Measurements from ENCODE around the gene CNPPD1. TPM values are rescaled to one million over a fixed set of nuclear protein-coding genes. Genes with fewer than 3 reads are reported as not detected.
A peak's percentile ranks its signal among the peaks of the same experiment; 100 is the strongest.

Gene CNPPD1
- polyA plus RNA-seq, 2 of the 4 experiments (the other 2 are of a cell fraction): 22.4 to 27.6 TPM

DNA sequence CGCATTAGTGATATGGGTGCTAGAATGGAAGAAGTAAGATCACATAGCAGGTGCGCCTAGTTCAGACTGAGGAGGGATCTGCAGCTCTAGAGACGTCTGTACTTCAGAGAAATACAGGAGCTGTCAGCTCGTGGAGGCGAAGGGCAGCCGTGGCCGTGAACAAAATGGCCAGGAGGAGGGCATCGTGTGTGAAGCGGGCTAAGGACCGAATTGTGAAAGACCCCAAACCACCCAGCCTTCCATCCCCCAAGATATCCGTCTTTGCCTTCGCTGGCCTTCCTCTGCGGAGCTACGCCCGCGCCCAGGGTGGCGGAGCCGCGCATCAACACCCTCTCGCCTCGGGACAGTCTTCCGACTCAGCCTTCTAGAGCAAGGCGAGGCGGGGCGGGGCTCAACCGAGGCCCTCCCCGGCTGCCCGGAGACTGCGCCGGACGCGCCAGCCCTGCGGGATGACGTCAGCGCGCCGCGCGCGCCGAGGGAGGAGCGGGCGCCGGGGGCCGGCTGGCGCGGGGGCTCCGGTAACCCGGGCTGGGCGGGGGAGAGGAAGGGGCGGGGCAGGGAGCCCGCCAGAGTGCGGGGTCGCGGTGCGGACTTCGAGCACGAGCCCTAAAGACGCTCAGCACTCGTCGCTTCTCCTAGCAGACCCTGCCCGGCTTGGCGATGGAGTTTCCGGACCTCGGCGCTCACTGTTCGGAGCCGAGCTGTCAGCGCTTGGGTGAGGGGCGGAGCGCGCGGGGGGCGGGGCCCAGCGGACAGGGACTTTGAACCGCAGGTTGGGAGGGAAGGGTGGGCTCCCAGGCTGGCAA is 29.8 kb upstream of the CNPPD1 start, which contains the start of gene ZFAND2B (continued):
- TF ChIP-seq, protein P1, sequence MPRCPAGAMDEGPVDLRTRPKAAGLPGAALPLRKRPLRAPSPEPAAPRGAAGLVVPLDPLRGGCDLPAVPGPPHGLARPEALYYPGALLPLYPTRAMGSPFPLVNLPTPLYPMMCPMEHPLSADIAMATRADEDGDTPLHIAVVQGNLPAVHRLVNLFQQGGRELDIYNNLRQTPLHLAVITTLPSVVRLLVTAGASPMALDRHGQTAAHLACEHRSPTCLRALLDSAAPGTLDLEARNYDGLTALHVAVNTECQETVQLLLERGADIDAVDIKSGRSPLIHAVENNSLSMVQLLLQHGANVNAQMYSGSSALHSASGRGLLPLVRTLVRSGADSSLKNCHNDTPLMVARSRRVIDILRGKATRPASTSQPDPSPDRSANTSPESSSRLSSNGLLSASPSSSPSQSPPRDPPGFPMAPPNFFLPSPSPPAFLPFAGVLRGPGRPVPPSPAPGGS (IDR thresholded peaks at IDR 0.05): peak; percentile 72
- TF ChIP-seq PHF8 (IDR thresholded peaks at IDR 0.05; ENCODE audit: borderline replicate concordance, low read depth) (peak; percentile 75; the same call in 1 of the 2 replicates), HOXB5 (CRISPR knock-in tag; IDR thresholded peaks at IDR 0.05) (no peak), MYC (IDR thresholded peaks at IDR 0.05; ENCODE audit: borderline replicate concordance, low read length) (no peak), HMGXB4 (CRISPR knock-in tag; IDR thresholded peaks at IDR 0.05; ENCODE audit: borderline replicate concordance) (no peak), JUNB (IDR thresholded peaks at IDR 0.05) (no peak), ESRRA (IDR thresholded peaks at IDR 0.05; ENCODE audit: borderline replicate concordance, low read length) (no peak), FOSB (CRISPR knock-in tag; IDR thresholded peaks at IDR 0.05) (no peak), HOXB13 (CRISPR knock-in tag; IDR thresholded peaks at IDR 0.05; ENCODE audit: low read depth) (no peak), KDM5A (IDR thresholded peaks at IDR 0.05) (no peak), POLR2A (IDR thresholded peaks at IDR 0.05; ENCODE audit: low read length) (peak; percentile 96), TFCP2L1 (CRISPR knock-in tag; IDR thresholded peaks at IDR 0.05) (no peak), CBX8 (IDR thresholded peaks at IDR 0.05) (no peak), ZC3H11A (IDR thresholded peaks at IDR 0.05) (no peak), ZFP36 (IDR thresholded peaks at IDR 0.05; ENCODE audit: borderline replicate concordance, partially characterized antibody) (no peak), MAFK (IDR thresholded peaks at IDR 0.05; ENCODE audit: partially characterized antibody) (no peak), CTCF (IDR thresholded peaks at IDR 0.05) (no peak), SREBF2 (IDR thresholded peaks at IDR 0.05) (no peak), EHF (CRISPR knock-in tag; IDR thresholded peaks at IDR 0.05) (no peak), MAX (IDR thresholded peaks at IDR 0.05) (peak; percentile 57; the same call in 1 of the 2 replicates), PBX3 (IDR thresholded peaks at IDR 0.05) (peak; percentile 58), KDM1A (IDR thresholded peaks at IDR 0.05; ENCODE audit: low read depth) (no peak), EP300 (IDR thresholded peaks at IDR 0.05) (no peak), CBX2 (IDR thresholded peaks at IDR 0.05; ENCODE audit: borderline replicate concordance, low read depth) (no peak), NFE2L2 (conservative IDR thresholded peaks at IDR 0.05; ENCODE audit: low read length) (no peak), CEBPB (IDR thresholded peaks at IDR 0.05) (no peak), CHD4 (IDR thresholded peaks at IDR 0.05; ENCODE audit: borderline replicate concordance) (no peak), TP53 (CRISPR knock-in tag; IDR thresholded peaks at IDR 0.05) (0 out of 2 replicates have a peak, but pooled peaks have one; percentile 58), SMC3 (IDR thresholded peaks at IDR 0.05) (no peak), BHLHE40 (IDR thresholded peaks at IDR 0.05; ENCODE audit: low read depth, low read length) (no peak), FOSL2 (IDR thresholded peaks at IDR 0.05) (no peak), FOSL2 (CRISPR knock-in tag; IDR thresholded peaks at IDR 0.05) (peak; percentile 55), NPAS2 (CRISPR knock-in tag; IDR thresholded peaks at IDR 0.05; ENCODE audit: borderline replicate concordance) (no peak), ZSCAN20 (CRISPR knock-in tag; IDR thresholded peaks at IDR 0.05) (no peak)
- TF ChIP-seq, protein P2, sequence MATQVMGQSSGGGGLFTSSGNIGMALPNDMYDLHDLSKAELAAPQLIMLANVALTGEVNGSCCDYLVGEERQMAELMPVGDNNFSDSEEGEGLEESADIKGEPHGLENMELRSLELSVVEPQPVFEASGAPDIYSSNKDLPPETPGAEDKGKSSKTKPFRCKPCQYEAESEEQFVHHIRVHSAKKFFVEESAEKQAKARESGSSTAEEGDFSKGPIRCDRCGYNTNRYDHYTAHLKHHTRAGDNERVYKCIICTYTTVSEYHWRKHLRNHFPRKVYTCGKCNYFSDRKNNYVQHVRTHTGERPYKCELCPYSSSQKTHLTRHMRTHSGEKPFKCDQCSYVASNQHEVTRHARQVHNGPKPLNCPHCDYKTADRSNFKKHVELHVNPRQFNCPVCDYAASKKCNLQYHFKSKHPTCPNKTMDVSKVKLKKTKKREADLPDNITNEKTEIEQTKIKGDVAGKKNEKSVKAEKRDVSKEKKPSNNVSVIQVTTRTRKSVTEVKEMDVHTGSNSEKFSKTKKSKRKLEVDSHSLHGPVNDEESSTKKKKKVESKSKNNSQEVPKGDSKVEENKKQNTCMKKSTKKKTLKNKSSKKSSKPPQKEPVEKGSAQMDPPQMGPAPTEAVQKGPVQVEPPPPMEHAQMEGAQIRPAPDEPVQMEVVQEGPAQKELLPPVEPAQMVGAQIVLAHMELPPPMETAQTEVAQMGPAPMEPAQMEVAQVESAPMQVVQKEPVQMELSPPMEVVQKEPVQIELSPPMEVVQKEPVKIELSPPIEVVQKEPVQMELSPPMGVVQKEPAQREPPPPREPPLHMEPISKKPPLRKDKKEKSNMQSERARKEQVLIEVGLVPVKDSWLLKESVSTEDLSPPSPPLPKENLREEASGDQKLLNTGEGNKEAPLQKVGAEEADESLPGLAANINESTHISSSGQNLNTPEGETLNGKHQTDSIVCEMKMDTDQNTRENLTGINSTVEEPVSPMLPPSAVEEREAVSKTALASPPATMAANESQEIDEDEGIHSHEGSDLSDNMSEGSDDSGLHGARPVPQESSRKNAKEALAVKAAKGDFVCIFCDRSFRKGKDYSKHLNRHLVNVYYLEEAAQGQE (IDR thresholded peaks at IDR 0.05): no peak
